ENCODE data around the gene F2R. TPM values are rescaled to one million over a fixed set of nuclear protein-coding genes. Genes with fewer than 3 reads are reported as not detected.

The F2R gene
- polyA plus RNA-seq, 1 donor (not counting 4 experiments of a cell fraction or from before 2014, with no cell fraction given): 56.8 TPM

DNA sequence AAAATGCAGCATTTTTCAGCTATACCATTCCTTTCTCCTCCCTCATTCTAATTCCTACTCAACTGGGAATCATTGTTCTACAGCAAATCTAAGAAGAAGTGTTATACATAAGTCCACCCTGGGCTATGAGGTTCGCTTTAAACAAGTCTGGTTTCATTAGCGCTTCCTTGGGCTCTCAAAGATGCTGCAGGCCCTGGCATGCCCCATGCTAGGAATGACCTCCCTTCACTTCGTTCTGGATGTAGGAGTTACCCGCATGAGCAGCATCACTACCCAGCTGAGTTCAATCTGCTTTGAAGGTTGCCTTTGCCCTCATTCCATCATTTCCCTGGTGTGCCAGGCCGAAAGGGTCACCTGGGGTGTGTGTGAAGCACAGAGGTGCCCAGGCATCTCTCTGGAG is 35.4 kb downstream of the F2R start:
- peaks cover 4% of the 10 kb centered on the region for H3K4me1 ChIP-seq (ENCODE audit: control insufficient read depth, extremely low read depth, insufficient read depth, low read length)
- no peak overlapping the region for H3K4me2 ChIP-seq (ENCODE audit: control insufficient read depth, extremely low read depth, insufficient read depth, low read depth, low read length)
- no peak overlapping the region for H2AFZ ChIP-seq (ENCODE audit: control insufficient read depth, low read length)
- H3K4me3 ChIP-seq (ENCODE audit: control insufficient read depth in 2 of 3, extremely low read depth in 1 of 3, insufficient read depth in 2 of 3, low read depth in 1 of 3, low read length in 3 of 3): no peak overlapping the region
- no peak overlapping the region for H3K27ac ChIP-seq (ENCODE audit: control insufficient read depth, insufficient read depth, low read length)
- H3K9me3 ChIP-seq (ENCODE audit: control insufficient read depth, low read depth, low read length): no peaks in the 10 kb centered on the region
- H3K27me3 ChIP-seq (ENCODE audit: control insufficient read depth, extremely low read depth, insufficient read depth, low read length): no peaks in the 10 kb centered on the region
- no peaks in the 10 kb centered on the region for H3K36me3 ChIP-seq (ENCODE audit: control insufficient read depth in 2 of 2, extremely low read depth in 1 of 2, insufficient read depth in 2 of 2, low read length in 2 of 2)
- H4K20me1 ChIP-seq (ENCODE audit: control insufficient read depth, extremely low read depth, insufficient read depth, low read length): no peaks in the 10 kb centered on the region
- no peak for DNase-seq (ENCODE audit: low read depth, low spot score)
- TF ChIP-seq, protein P1, sequence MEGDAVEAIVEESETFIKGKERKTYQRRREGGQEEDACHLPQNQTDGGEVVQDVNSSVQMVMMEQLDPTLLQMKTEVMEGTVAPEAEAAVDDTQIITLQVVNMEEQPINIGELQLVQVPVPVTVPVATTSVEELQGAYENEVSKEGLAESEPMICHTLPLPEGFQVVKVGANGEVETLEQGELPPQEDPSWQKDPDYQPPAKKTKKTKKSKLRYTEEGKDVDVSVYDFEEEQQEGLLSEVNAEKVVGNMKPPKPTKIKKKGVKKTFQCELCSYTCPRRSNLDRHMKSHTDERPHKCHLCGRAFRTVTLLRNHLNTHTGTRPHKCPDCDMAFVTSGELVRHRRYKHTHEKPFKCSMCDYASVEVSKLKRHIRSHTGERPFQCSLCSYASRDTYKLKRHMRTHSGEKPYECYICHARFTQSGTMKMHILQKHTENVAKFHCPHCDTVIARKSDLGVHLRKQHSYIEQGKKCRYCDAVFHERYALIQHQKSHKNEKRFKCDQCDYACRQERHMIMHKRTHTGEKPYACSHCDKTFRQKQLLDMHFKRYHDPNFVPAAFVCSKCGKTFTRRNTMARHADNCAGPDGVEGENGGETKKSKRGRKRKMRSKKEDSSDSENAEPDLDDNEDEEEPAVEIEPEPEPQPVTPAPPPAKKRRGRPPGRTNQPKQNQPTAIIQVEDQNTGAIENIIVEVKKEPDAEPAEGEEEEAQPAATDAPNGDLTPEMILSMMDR (optimal IDR thresholded peaks at IDR 0.05 in 1 of 3, IDR thresholded peaks at IDR 0.05 in 1 of 3, conservative IDR thresholded peaks at IDR 0.05 in 1 of 3; ENCODE audit: extremely low read depth in 1 of 3, insufficient read depth in 2 of 3, low read length in 3 of 3): no peak
- TF ChIP-seq EZH2 (IDR thresholded peaks at IDR 0.05; ENCODE audit: low read length): no peak
- FAIRE-seq: no peak
- dilution Hi-C loops (cut with MboI; ENCODE audit: extremely low pct_ligation_motif_present, low sequenced_read_pairs): no loop called here
- H3K9me1 ChIP-seq (ENCODE audit: control insufficient read depth, extremely low read depth, insufficient read depth, low read length): no peaks in the 10 kb centered on the region
- H3K79me2 ChIP-seq (ENCODE audit: control insufficient read depth, insufficient read depth, low read length): no peaks in the 10 kb centered on the region
- H3K9ac ChIP-seq (ENCODE audit: control insufficient read depth, extremely low read depth, insufficient read depth, low read length): no peak overlapping the region

DNA sequence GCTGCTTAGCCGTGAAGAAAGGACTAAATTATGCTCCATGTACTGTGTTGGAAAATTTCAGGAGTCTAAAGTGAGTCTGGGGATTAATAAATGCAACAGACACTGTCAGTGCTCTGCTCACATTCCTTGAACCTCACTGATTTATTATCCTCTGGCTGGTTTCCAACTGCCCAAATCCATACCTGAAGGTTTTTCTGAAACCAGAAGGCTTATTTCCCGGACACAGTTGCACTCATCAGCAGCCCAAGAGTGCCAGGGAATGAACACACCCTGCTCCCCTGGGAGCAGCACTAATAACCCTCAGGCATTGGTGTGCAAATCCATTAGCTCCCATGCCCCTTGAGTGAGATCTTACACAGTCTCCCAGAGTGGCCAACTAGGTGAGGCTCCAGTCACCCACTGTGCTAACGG is 38.7 kb downstream of the F2R start:
- H3K9me1 ChIP-seq (ENCODE audit: control insufficient read depth, extremely low read depth, insufficient read depth, low read length): no peaks in the 10 kb centered on the region
- DNase-seq (ENCODE audit: low read depth, low spot score) (no peak), FAIRE-seq (no peak)
- no peaks in the 10 kb centered on the region for H3K27me3 ChIP-seq (ENCODE audit: control insufficient read depth, extremely low read depth, insufficient read depth, low read length)
- TF ChIP-seq EZH2 (IDR thresholded peaks at IDR 0.05; ENCODE audit: low read length): no peak
- TF ChIP-seq, protein P1 (optimal IDR thresholded peaks at IDR 0.05 in 1 of 3, IDR thresholded peaks at IDR 0.05 in 1 of 3, conservative IDR thresholded peaks at IDR 0.05 in 1 of 3; ENCODE audit: extremely low read depth in 1 of 3, insufficient read depth in 2 of 3, low read length in 3 of 3): no peak
- H3K27ac ChIP-seq (ENCODE audit: control insufficient read depth, insufficient read depth, low read length): no peak overlapping the region
- H2AFZ ChIP-seq (ENCODE audit: control insufficient read depth, low read length): no peak overlapping the region
- H4K20me1 ChIP-seq (ENCODE audit: control insufficient read depth, extremely low read depth, insufficient read depth, low read length): no peaks in the 10 kb centered on the region
- no peaks in the 10 kb centered on the region for H3K9me3 ChIP-seq (ENCODE audit: control insufficient read depth, low read depth, low read length)
- H3K79me2 ChIP-seq (ENCODE audit: control insufficient read depth, insufficient read depth, low read length): no peaks in the 10 kb centered on the region
- H3K4me3 ChIP-seq (ENCODE audit: control insufficient read depth in 2 of 3, extremely low read depth in 1 of 3, insufficient read depth in 2 of 3, low read depth in 1 of 3, low read length in 3 of 3): no peak overlapping the region
- H3K9ac ChIP-seq (ENCODE audit: control insufficient read depth, extremely low read depth, insufficient read depth, low read length): no peak overlapping the region
- no peaks in the 10 kb centered on the region for H3K36me3 ChIP-seq (ENCODE audit: control insufficient read depth in 2 of 2, extremely low read depth in 1 of 2, insufficient read depth in 2 of 2, low read length in 2 of 2)
- peaks cover 8% of the 10 kb centered on the region for H3K4me1 ChIP-seq (ENCODE audit: control insufficient read depth, extremely low read depth, insufficient read depth, low read length)
- dilution Hi-C loops (cut with MboI; ENCODE audit: extremely low pct_ligation_motif_present, low sequenced_read_pairs): no loop called here
- H3K4me2 ChIP-seq (ENCODE audit: control insufficient read depth, extremely low read depth, insufficient read depth, low read depth, low read length): no peak overlapping the region

Data from keratinocyte (primary cell).